HG03520 (cell line): ENCODE results near the gene RANGAP1.
A peak's percentile ranks its signal among the peaks of the same experiment; 100 is the strongest.

Experiments
- ATAC-seq: cut with Tn5 transposase; IDR thresholded peaks from one replicate; pipeline ENCODE4 v1.9.1; 2021; ENCODE audit warnings: mild to moderate bottlenecking, moderate library complexity; ENCODE audit not compliant: unreplicated experiment

The RANGAP1 gene

GRCh38 chr22:41285820-41286638 is at the start of gene RANGAP1:
Gene RANGAP1, minus strand, starts transcription at chr22:41286187. Its CDS starts 5,143 bp downstream, at chr22:41281044.
- peak; percentile 90 for ATAC-seq

GRCh38 chr22:41334951-41335635 is 49.1 kb upstream of the RANGAP1 start:
- no peak for ATAC-seq

GRCh38 chr22:41334215-41334614 is 48.2 kb upstream of the RANGAP1 start:
- no peak for ATAC-seq

- no peak for ATAC-seq
Observed at GRCh38 chr22:41333806-41334205, 47.8 kb upstream of the RANGAP1 start.

- no peak for ATAC-seq
Observed at GRCh38 chr22:41332217-41332939, 46.4 kb upstream of the RANGAP1 start.

- no peak for ATAC-seq
Observed at GRCh38 chr22:41330169-41330568, 44.2 kb upstream of the RANGAP1 start.

GRCh38 chr22:41327124-41327523 is 41.1 kb upstream of the RANGAP1 start:
- ATAC-seq: no peak

GRCh38 chr22:41324821-41325528 is 39.0 kb upstream of the RANGAP1 start:
- no peak for ATAC-seq

- ATAC-seq: no peak
Observed at GRCh38 chr22:41320416-41321240, 34.6 kb upstream of the RANGAP1 start.

GRCh38 chr22:41315586-41315985 is 29.6 kb upstream of the RANGAP1 start:
- no peak for ATAC-seq

- no peak for ATAC-seq
Observed at GRCh38 chr22:41314821-41315220, 28.8 kb upstream of the RANGAP1 start.

GRCh38 chr22:41311487-41311886 is 25.5 kb upstream of the RANGAP1 start:
- ATAC-seq: no peak

- ATAC-seq: no peak
Observed at GRCh38 chr22:41310336-41310735, 24.3 kb upstream of the RANGAP1 start.

GRCh38 chr22:41308544-41308947 is 22.6 kb upstream of the RANGAP1 start:
- ATAC-seq: no peak

- ATAC-seq: no peak
Observed at GRCh38 chr22:41308054-41308453, 22.1 kb upstream of the RANGAP1 start.

GRCh38 chr22:41305646-41306045 is 19.7 kb upstream of the RANGAP1 start:
- no peak for ATAC-seq

GRCh38 chr22:41302811-41303210 is 16.8 kb upstream of the RANGAP1 start:
- no peak for ATAC-seq

GRCh38 chr22:41302021-41302767 is 16.2 kb upstream of the RANGAP1 start:
- ATAC-seq: no peak
